ENCODE data around the gene ADAM10.
A peak's percentile ranks its signal among the peaks of the same experiment; 100 is the strongest.

Gene ADAM10

GRCh38 chr15:58678683-58679082, 70.8 kb downstream of the ADAM10 start:
- peaks cover 8% of the 10 kb centered on the region for H3K36me3 Mint-ChIP-seq
- H3K4me1 Mint-ChIP-seq = peaks cover 27% of the 10 kb centered on the region
- H3K4me3 Mint-ChIP-seq = no peak overlapping the region
- H3K27ac Mint-ChIP-seq = no peak overlapping the region
- no peaks in the 10 kb centered on the region for H3K27me3 Mint-ChIP-seq
- H3K9me3 Mint-ChIP-seq = no peaks in the 10 kb centered on the region

DNA sequence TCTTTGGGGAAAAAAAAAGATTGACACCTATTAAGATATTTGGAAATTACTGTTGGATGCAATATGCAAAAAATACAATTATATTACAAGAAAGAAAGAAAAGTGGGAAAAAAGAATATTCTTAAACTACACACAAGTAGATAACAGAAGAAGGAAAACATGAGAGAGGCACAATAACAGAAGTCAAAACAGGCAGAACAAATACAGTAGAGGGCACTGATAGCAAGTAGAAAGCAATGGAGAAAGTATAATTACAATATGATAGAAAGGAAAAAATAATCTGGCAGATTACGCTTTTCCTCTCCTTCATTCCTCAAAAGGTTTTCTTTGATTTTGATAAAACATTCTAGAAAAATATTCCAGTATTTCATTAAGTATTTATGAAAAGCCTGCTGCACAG, 72.1 kb downstream of the ADAM10 start:
- peaks cover 29% of the 10 kb centered on the region for H3K4me1 Mint-ChIP-seq
- H3K36me3 Mint-ChIP-seq = peaks cover 12% of the 10 kb centered on the region
- no peaks in the 10 kb centered on the region for H3K9me3 Mint-ChIP-seq
- H3K4me3 Mint-ChIP-seq = no peak overlapping the region
- no peak overlapping the region for H3K27ac Mint-ChIP-seq
- H3K27me3 Mint-ChIP-seq = no peaks in the 10 kb centered on the region

DNA sequence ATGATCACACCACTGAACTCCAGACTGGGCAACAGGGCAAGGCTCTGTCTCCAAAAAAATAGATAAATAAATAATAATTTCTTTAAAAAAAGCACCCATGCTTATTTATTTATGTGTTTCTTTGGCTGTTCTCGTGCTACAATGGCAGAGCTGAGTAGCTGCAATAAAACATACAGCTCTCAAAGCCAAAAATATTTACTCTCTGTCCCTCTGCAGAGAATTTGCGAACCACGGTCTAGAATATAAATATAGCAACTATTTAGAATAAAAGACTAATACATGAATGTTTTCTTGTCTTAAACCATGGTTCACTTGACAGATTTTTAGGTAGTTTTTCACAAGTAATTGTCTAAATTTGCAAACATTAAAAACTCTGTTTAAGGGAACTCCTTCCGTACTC, 72.7 kb downstream of the ADAM10 start:
- no peak overlapping the region for H3K27ac Mint-ChIP-seq
- H3K27me3 Mint-ChIP-seq = no peaks in the 10 kb centered on the region
- H3K4me3 Mint-ChIP-seq = no peak overlapping the region
- H3K36me3 Mint-ChIP-seq = peaks cover 15% of the 10 kb centered on the region
- no peaks in the 10 kb centered on the region for H3K9me3 Mint-ChIP-seq
- peaks cover 29% of the 10 kb centered on the region for H3K4me1 Mint-ChIP-seq

DNA sequence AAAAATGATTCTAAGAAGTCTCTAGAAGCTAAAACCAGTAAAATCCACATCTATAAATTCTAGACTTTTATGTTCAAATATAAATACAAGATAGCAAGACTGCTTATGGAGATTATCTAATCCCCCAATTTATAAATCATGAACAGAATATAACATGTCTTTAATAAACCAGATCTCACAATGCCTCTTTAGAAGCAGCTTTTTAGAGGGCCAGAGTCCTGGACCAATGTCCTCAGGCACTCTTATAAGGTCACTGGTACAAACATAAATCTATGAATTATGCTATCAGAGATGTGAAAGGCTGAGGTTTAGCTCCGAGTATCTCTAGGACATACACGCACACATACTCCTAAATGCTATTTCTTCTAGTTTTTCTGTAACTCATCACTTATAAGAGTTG, 78.3 kb downstream of the ADAM10 start:
- H3K9me3 Mint-ChIP-seq = no peaks in the 10 kb centered on the region
- H3K4me1 Mint-ChIP-seq = peaks cover 12% of the 10 kb centered on the region
- no peak overlapping the region for H3K27ac Mint-ChIP-seq
- peaks cover 20% of the 10 kb centered on the region for H3K36me3 Mint-ChIP-seq
- no peak overlapping the region for H3K4me3 Mint-ChIP-seq
- H3K27me3 Mint-ChIP-seq = no peaks in the 10 kb centered on the region

GRCh38 chr15:58669108-58669507, 80.4 kb downstream of the ADAM10 start:
- Mint-ChIP-seq H3K4me3 (no peak overlapping the region), H3K4me1 (peaks cover 17% of the 10 kb centered on the region), H3K27ac (no peak overlapping the region), H3K9me3 (no peaks in the 10 kb centered on the region), H3K36me3 (peaks cover 28% of the 10 kb centered on the region), H3K27me3 (no peaks in the 10 kb centered on the region)

DNA sequence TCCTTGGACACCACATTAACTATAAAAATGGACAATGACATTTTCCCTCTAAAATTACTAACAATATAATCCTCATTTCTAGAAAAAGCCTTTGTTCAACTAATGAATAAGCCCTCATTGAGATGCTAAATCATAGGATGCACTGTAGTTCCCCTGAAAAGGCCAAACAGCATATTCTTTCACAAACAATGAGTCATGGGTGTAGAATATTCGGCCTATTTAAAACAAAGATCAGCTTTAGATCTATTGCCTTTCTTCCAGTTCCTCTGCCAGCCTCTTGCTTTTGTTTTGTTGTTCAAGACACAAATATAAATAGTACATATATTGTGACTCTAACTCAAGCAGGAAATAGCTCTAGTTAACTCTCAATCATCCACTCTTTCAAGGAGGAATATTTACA, 82.5 kb downstream of the ADAM10 start:
- Mint-ChIP-seq H3K4me1 (peaks cover 10% of the 10 kb centered on the region), H3K4me3 (no peak overlapping the region), H3K9me3 (no peaks in the 10 kb centered on the region), H3K36me3 (peaks cover 31% of the 10 kb centered on the region), H3K27ac (no peak overlapping the region), H3K27me3 (no peaks in the 10 kb centered on the region)

GRCh38 chr15:58665672-58666071, 83.8 kb downstream of the ADAM10 start:
- Mint-ChIP-seq H3K4me1 (peaks cover 10% of the 10 kb centered on the region), H3K9me3 (peaks cover 3% of the 10 kb centered on the region), H3K36me3 (peaks cover 41% of the 10 kb centered on the region), H3K4me3 (no peak overlapping the region), H3K27me3 (no peaks in the 10 kb centered on the region), H3K27ac (no peak overlapping the region)

DNA sequence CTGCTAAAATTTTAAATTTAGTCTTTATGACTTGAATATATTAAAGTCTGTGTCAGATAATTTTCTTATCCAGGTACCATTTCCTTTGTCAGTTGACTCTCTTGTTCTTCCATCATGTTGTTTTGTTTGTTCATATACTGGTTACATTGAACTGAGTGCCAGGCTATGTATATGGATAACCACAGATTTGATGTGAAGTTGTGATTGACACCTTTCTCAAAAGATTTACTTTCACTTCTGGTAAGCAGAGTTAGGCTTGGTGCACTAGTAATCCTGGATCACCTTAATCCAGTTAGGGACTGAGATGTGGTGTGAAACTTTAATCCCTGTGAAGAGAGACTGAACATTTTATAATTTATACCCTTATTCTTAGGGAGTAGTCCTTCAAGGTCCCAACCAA, 99.4 kb downstream of the ADAM10 start:
- Mint-ChIP-seq H3K36me3 (peaks cover 35% of the 10 kb centered on the region), H3K4me3 (no peak overlapping the region), H3K27ac (peak overlapping the region; percentile 3), H3K9me3 (peaks cover 7% of the 10 kb centered on the region), H3K4me1 (peaks cover 20% of the 10 kb centered on the region), H3K27me3 (no peaks in the 10 kb centered on the region)

GRCh38 chr15:58649175-58649574, 100.3 kb downstream of the ADAM10 start:
- Mint-ChIP-seq H3K27me3 (no peaks in the 10 kb centered on the region), H3K4me3 (no peak overlapping the region), H3K27ac (peak overlapping the region; percentile 68), H3K4me1 (peaks cover 20% of the 10 kb centered on the region), H3K9me3 (peaks cover 7% of the 10 kb centered on the region), H3K36me3 (peaks cover 31% of the 10 kb centered on the region)

DNA sequence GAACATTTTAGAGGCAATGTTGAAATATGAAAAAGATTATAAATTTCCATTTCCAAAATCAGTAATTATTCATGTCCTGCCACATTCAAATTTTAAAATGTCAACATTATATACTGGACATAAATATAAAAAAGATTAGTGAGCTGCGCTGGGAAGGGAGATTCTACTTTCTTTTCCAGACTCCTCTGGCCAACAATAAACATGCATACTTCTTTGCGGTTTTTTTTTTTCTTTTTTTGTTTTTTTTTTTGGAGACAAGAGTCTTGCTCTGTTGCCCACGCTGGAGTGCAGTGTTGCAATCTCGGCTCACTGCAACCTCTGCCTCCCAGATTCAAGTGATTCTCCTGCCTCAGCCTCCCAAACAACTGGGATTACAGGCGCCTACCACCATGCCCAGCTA, 105.5 kb downstream of the ADAM10 start:
- H3K27ac Mint-ChIP-seq = no peak overlapping the region
- no peaks in the 10 kb centered on the region for H3K27me3 Mint-ChIP-seq
- H3K4me1 Mint-ChIP-seq = peaks cover 24% of the 10 kb centered on the region
- H3K9me3 Mint-ChIP-seq = no peaks in the 10 kb centered on the region
- H3K4me3 Mint-ChIP-seq = no peak overlapping the region
- peaks cover 29% of the 10 kb centered on the region for H3K36me3 Mint-ChIP-seq

GRCh38 chr15:58641660-58642059, 107.8 kb downstream of the ADAM10 start:
- H3K4me1 Mint-ChIP-seq = peaks cover 31% of the 10 kb centered on the region
- no peaks in the 10 kb centered on the region for H3K9me3 Mint-ChIP-seq
- H3K27ac Mint-ChIP-seq = peak overlapping the region; percentile 23
- H3K4me3 Mint-ChIP-seq = no peak overlapping the region
- H3K36me3 Mint-ChIP-seq = peaks cover 38% of the 10 kb centered on the region
- no peaks in the 10 kb centered on the region for H3K27me3 Mint-ChIP-seq

- H3K9me3 Mint-ChIP-seq = no peaks in the 10 kb centered on the region
- H3K4me3 Mint-ChIP-seq = no peak overlapping the region
- H3K4me1 Mint-ChIP-seq = peaks cover 35% of the 10 kb centered on the region
- H3K36me3 Mint-ChIP-seq = peaks cover 33% of the 10 kb centered on the region
- H3K27me3 Mint-ChIP-seq = no peaks in the 10 kb centered on the region
- peak overlapping the region; percentile 66 for H3K27ac Mint-ChIP-seq
These were observed 109.5 kb downstream of the ADAM10 start for GRCh38 chr15:58639992-58640391.

DNA sequence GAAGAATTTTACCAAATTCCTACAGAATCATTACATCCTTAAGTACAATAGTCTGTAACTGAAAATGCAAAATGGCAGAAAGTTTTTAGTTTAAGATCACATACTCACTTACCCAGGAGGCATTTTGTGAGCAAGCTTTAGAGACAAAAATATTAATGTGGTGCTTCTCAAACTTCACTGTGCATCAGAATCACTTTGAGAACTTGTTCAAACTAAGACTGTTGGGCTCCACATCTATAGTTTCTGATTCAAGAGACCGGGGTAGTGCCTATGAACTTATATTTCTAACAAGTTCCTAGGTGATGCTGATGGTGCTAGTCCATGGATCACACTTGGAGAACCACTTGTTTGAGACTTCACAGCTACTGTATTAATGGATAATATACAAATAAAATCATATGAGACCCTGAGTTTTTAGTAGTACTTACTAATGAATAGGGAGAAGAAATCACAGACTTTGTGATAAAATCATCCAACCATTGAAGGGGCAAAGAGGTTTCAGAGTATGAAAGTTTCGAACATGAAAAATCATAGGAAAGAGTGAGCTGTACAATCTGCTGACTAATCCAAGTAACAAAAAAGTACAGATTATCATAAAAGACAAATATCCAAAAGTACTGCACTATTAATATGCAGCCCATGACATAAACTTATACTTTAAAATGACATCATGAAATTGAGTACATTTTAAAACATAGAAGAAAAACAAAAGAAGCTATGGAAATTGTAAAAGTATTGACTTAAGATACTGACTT, 110.3 kb downstream of the ADAM10 start:
- Mint-ChIP-seq H3K27ac (peak overlapping the region; percentile 73), H3K4me3 (no peak overlapping the region), H3K9me3 (no peaks in the 10 kb centered on the region), H3K27me3 (no peaks in the 10 kb centered on the region), H3K36me3 (peaks cover 31% of the 10 kb centered on the region), H3K4me1 (peaks cover 35% of the 10 kb centered on the region)

DNA sequence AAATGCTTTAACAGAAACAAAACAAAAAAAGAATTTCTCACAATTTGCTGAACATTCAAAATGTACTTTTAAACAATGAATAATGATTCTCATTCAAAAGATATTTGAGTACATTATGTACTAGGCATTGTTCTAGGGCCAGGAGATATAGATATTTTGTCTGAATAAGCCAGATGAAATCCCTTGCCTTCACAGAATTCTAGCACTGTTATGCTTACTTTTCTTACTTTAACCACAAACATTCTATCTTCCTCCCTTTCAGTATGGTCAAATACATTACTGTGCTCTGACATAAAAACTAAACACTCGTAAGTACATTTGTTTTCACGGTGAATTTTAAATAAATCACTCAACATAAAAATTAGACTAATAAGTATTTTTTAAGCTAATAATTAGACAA, 116.7 kb downstream of the ADAM10 start:
- Mint-ChIP-seq H3K36me3 (peaks cover 17% of the 10 kb centered on the region), H3K27me3 (no peaks in the 10 kb centered on the region)

DNA sequence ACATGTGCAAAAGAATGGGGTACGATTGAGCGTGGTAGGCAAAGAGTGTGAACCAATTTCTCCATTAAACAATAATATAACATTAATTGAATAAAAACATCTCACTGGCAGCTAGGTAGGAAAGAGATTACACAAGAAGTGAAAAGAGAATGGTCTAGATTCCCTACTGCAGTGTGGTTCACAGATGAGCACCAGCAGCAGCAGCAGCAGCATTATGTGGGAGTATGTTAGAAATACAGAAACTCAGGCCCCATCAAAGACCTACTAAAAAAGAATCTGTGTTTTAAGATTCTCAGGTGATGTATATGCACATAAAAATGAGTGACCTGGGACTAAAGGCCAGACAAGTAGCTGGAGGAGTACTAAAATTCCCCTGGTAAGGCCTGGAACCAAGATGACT, 118.2 kb downstream of the ADAM10 start:
- peaks cover 19% of the 10 kb centered on the region for H3K36me3 Mint-ChIP-seq
- no peaks in the 10 kb centered on the region for H3K9me3 Mint-ChIP-seq
- no peaks in the 10 kb centered on the region for H3K27me3 Mint-ChIP-seq
- no peak overlapping the region for H3K4me3 Mint-ChIP-seq
- peak overlapping the region; percentile 83 for H3K27ac Mint-ChIP-seq
- peaks cover 61% of the 10 kb centered on the region for H3K4me1 Mint-ChIP-seq

More for the DNA sequence above, 116.7 kb downstream of the ADAM10 start:
- Mint-ChIP-seq H3K4me3 (no peak overlapping the region), H3K27ac (no peak overlapping the region), H3K9me3 (no peaks in the 10 kb centered on the region), H3K4me1 (peaks cover 51% of the 10 kb centered on the region)

GRCh38 chr15:58629625-58630024, 119.9 kb downstream of the ADAM10 start:
- Mint-ChIP-seq H3K36me3 (peaks cover 31% of the 10 kb centered on the region), H3K9me3 (no peaks in the 10 kb centered on the region), H3K4me1 (peaks cover 72% of the 10 kb centered on the region)

More at GRCh38 chr15:58629625-58630024, 119.9 kb downstream of the ADAM10 start:
- H3K4me3 Mint-ChIP-seq = no peak overlapping the region
- H3K27me3 Mint-ChIP-seq = no peaks in the 10 kb centered on the region
- H3K27ac Mint-ChIP-seq = no peak overlapping the region

All from activated naive CD4-positive, alpha-beta T cell treated with anti-CD3 and anti-CD28 coated beads, Interleukin-2, amount 50 U/mL, for 24 hours (primary cell).